Measurements from ENCODE around the gene NRG3. TPM values are rescaled to one million over a fixed set of nuclear protein-coding genes. Genes with fewer than 3 reads are reported as not detected.

NRG3 gene
- total RNA-seq, 2 experiments from 2014 or later = not detected

DNA sequence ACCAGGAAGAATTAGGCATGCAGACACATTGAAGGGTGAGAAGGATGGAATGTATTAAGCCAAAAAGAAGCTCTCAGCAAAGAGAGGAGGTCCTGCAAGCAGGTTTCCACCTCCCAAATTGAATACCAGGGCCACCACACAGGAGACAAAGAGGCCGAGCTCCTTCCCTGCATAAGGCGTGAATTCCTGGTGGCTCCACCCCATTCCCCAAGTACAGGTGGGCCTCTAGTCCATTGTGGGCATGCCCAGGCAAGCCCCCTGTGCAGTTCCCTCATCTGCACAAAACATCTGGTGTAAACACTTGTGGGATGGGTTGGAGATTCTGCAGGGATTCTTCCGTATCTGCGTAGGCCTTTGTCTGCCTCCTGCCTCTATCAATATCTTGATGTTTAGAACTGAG lies 817.5 kb downstream of the NRG3 start:
- intact Hi-C loops (cut with DNase I, micrococcal nuclease) = no loop called here
- H3K4me3 Mint-ChIP-seq = no peak overlapping the region
- POLR2A ChIA-PET = interaction anchor here (0.6 kb wide), 1 partner anchor 511 kb away, joined by 4 read pairs; no protein-coding TSS in a partner anchor
- no peaks in the 10 kb centered on the region for H3K27me3 Mint-ChIP-seq
- H3K4me1 Mint-ChIP-seq = no peaks in the 10 kb centered on the region
- CTCF ChIA-PET = no interaction called here
- DNase-seq (no peak), ATAC-seq (no peak)
- H3K36me3 Mint-ChIP-seq (ENCODE audit: low read depth) = no peaks in the 10 kb centered on the region
- peaks cover 11% of the 10 kb centered on the region for H3K9me3 Mint-ChIP-seq (ENCODE audit: low read depth)
- H3K27ac Mint-ChIP-seq = no peak overlapping the region

DNA sequence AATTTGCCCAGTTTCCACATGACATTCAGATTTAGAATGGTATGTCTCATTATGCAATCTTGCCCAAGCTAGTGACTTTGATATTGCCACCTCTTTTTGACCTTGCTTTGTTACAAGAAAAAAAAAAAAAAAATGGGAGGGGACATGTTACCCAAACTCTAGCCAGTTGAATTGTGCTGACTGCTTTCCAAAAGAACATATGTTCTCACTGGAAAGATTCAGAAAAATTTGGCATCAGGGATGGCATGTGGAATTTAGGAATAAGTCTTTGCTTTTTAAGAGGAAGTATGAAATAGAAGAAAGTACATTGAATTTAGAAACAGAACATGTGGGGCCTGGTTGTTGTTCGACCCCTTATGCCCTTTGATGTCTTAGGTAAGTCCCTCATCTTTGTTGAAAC lies 846.8 kb downstream of the NRG3 start:
- POLR2A ChIA-PET = no interaction called here
- no peaks in the 10 kb centered on the region for H3K27me3 Mint-ChIP-seq
- intact Hi-C loops (cut with DNase I, micrococcal nuclease) = no loop called here
- ATAC-seq = no peak
- H3K27ac Mint-ChIP-seq = no peak overlapping the region
- no peaks in the 10 kb centered on the region for H3K4me1 Mint-ChIP-seq
- DNase-seq = no peak
- H3K4me3 Mint-ChIP-seq = no peak overlapping the region
- no peaks in the 10 kb centered on the region for H3K36me3 Mint-ChIP-seq (ENCODE audit: low read depth)
- CTCF ChIA-PET = no interaction called here
- H3K9me3 Mint-ChIP-seq (ENCODE audit: low read depth) = peaks cover 2% of the 10 kb centered on the region

DNA sequence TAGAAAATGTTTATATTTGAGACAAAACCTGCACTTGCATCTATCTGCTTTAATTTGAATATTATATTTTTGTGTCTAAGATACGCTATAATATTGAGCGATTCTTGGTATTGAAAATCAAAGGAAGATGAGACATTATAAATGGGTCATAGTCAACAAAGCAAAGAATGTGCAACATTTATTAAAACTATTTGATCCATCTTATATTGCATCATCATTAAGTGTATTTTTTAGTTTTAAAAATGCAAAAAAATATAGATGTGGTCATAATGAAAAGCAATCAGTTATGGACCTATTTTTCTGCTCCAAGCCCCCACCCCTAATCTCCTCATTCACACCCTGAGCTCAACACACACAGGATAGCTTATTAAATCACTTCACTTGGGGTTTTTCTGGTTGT lies 847.3 kb downstream of the NRG3 start:
- no peak overlapping the region for H3K4me3 Mint-ChIP-seq
- no peaks in the 10 kb centered on the region for H3K4me1 Mint-ChIP-seq
- no peak overlapping the region for H3K27ac Mint-ChIP-seq
- no peak for DNase-seq
- peaks cover 3% of the 10 kb centered on the region for H3K9me3 Mint-ChIP-seq (ENCODE audit: low read depth)
- no peaks in the 10 kb centered on the region for H3K27me3 Mint-ChIP-seq
- H3K36me3 Mint-ChIP-seq (ENCODE audit: low read depth) = no peaks in the 10 kb centered on the region
- intact Hi-C loops (cut with DNase I, micrococcal nuclease) = no loop called here
- ChIA-PET CTCF (no interaction called here), POLR2A (no interaction called here)
- ATAC-seq = no peak

DNA sequence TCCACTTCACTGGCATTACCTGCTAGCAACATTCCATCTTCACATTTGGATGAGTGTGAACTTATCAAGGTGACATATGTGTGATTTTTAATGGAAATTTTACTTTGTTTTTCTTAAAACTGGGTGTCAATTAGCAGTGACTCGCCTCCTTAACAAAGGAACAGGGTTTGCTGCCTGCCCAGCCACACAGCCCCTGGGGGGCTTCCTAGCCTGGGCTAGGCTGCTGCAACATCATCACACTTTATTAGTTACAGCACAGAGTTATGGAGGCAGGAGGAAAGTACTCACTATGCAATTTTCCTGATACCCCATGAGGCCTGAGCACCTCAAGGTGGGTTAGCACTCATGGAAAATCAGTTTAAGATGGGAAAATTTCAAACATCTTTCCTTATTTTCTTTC lies 861.3 kb downstream of the NRG3 start:
- POLR2A ChIA-PET = no interaction called here
- H3K36me3 Mint-ChIP-seq (ENCODE audit: low read depth) = no peaks in the 10 kb centered on the region
- intact Hi-C loops (cut with DNase I, micrococcal nuclease) = no loop called here
- no peaks in the 10 kb centered on the region for H3K4me1 Mint-ChIP-seq
- H3K27me3 Mint-ChIP-seq = no peaks in the 10 kb centered on the region
- H3K27ac Mint-ChIP-seq = no peak overlapping the region
- DNase-seq (no peak), ATAC-seq (no peak)
- peaks cover 6% of the 10 kb centered on the region for H3K9me3 Mint-ChIP-seq (ENCODE audit: low read depth)
- H3K4me3 Mint-ChIP-seq = no peak overlapping the region
- CTCF ChIA-PET = no interaction called here

DNA sequence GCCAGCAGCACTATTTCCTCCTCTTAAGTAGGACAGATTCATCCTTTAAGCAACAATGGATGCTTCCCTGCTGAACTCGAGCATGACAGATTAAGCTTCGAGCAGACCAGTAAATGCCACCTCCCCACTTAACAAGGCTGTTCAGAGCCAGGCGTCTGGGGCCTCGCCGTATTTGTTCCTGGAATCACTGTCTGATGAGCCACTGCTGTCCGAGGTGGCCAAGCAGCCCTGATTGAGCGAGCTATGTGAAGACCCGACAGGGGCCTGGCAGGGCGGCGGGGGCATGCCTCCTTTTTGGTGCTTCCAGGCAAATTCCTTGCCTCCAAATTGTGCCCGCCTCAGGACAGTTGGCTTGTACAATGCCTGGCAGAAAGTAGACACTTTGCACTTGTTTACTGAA lies 862.6 kb downstream of the NRG3 start:
- H3K27me3 Mint-ChIP-seq = no peaks in the 10 kb centered on the region
- H3K4me1 Mint-ChIP-seq = no peaks in the 10 kb centered on the region
- intact Hi-C loops (cut with DNase I, micrococcal nuclease) = no loop called here
- peaks cover 6% of the 10 kb centered on the region for H3K9me3 Mint-ChIP-seq (ENCODE audit: low read depth)
- ATAC-seq (no peak), DNase-seq (no peak)
- ChIA-PET CTCF (no interaction called here), POLR2A (no interaction called here)
- H3K27ac Mint-ChIP-seq = no peak overlapping the region
- H3K36me3 Mint-ChIP-seq (ENCODE audit: low read depth) = no peaks in the 10 kb centered on the region
- H3K4me3 Mint-ChIP-seq = no peak overlapping the region

DNA sequence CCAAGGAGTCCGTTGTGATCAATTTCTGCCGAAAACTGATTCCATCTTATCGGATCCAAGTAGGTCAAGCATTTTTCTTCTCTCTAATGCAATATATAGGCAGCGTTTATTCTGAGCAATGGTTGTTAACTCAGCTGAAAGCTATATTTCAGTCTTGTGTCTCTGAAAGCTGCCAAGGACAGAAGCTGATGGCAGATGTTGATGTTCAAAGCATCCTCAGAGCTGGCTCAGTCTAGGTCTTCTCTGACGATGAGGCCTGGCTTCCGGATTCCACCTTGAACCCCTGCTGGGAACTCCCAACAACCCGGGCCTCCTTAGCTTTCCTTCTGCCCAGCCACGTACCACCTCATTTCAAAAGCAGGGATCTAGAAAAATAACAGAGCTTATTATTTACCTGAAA lies 863.6 kb downstream of the NRG3 start:
- DNase-seq (no peak), ATAC-seq (no peak)
- intact Hi-C loops (cut with DNase I, micrococcal nuclease) = no loop called here
- ChIA-PET CTCF (no interaction called here), POLR2A (no interaction called here)
- no peaks in the 10 kb centered on the region for H3K36me3 Mint-ChIP-seq (ENCODE audit: low read depth)
- H3K27me3 Mint-ChIP-seq = no peaks in the 10 kb centered on the region
- H3K4me3 Mint-ChIP-seq = no peak overlapping the region
- H3K27ac Mint-ChIP-seq = no peak overlapping the region
- no peaks in the 10 kb centered on the region for H3K4me1 Mint-ChIP-seq
- H3K9me3 Mint-ChIP-seq (ENCODE audit: low read depth) = peaks cover 4% of the 10 kb centered on the region

DNA sequence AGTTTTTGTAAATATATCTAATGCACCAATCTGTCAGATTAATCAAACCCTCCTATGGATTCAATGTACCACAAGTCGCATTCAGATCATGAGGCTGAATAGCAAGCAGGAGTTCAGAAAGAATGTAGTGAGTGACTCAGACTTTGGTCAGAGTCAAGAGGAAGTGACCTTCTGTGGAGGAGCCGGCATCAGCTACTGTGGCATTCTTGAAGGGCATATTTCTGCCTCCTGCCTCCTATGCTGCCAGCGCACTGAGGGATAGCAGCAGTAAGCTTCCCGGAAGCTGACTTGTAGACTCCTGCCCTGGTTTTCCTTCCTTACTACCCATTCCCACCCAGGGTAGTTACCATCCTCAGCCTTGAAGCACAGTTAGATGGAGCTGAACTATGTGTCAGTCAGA lies 867.5 kb downstream of the NRG3 start:
- CTCF ChIA-PET = interaction anchor here (1.0 kb wide), 1 partner anchor 69 kb away, joined by 3 read pairs; no protein-coding TSS in a partner anchor

DNA sequence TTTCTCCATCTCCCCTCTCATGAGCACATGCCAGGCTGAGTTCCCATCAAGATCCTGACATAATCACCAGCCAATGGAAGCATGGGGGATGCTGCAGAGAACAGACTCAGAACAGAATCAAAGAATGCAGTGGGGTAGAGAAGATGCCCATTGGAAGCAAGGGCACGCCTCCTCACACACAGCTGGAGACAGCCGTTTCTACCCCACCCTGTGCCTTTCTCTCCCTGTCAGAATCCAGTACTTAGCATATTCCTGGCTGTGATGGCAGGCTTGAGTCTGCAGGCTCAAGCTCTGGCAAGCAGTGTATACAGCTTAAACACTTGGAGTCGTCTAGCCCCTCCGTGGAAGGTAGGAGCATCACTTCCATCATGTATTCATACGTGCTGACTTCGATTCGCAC lies 867.9 kb downstream of the NRG3 start:
- Mint-ChIP-seq H3K27me3 (no peaks in the 10 kb centered on the region), H3K9me3 (ENCODE audit: low read depth) (no peaks in the 10 kb centered on the region), H3K4me1 (no peaks in the 10 kb centered on the region), H3K27ac (no peak overlapping the region), H3K4me3 (no peak overlapping the region), H3K36me3 (ENCODE audit: low read depth) (no peaks in the 10 kb centered on the region)
- CTCF ChIA-PET = interaction anchor here (1.0 kb wide), 1 partner anchor 69 kb away, joined by 3 read pairs; no protein-coding TSS in a partner anchor
- DNase-seq (no peak), ATAC-seq (no peak)
- intact Hi-C loops (cut with DNase I, micrococcal nuclease) = no loop called here
- POLR2A ChIA-PET = no interaction called here

More for the DNA sequence above, 867.5 kb downstream of the NRG3 start:
- no peak for ATAC-seq
- Mint-ChIP-seq H3K4me3 (no peak overlapping the region), H3K9me3 (ENCODE audit: low read depth) (no peaks in the 10 kb centered on the region), H3K27ac (no peak overlapping the region), H3K36me3 (ENCODE audit: low read depth) (no peaks in the 10 kb centered on the region), H3K4me1 (no peaks in the 10 kb centered on the region), H3K27me3 (no peaks in the 10 kb centered on the region)
- DNase-seq = no peak
- POLR2A ChIA-PET = no interaction called here
- intact Hi-C loops (cut with DNase I, micrococcal nuclease) = no loop called here

DNA sequence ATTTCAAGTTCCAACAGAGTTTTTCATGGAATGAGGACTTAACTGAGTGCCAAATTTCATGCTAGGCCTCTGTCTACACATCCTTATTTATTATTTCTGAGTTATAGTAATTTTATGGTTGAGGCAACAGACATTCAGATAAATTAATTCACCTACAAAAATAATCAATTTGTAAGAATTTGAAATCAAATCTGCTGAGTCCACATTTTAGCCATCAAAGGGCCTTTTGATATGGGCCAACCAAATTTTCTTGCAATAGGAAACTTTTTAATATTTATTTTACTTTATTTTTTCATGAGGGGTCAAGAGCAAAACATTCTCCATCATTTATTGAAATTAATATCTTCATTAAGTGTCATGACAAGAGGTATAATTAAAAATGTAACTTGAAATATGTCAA lies 875.5 kb downstream of the NRG3 start:
- no peak for DNase-seq
- intact Hi-C loops (cut with DNase I, micrococcal nuclease) = no loop called here
- Mint-ChIP-seq H3K4me3 (no peak overlapping the region), H3K27ac (no peak overlapping the region), H3K9me3 (ENCODE audit: low read depth) (no peaks in the 10 kb centered on the region), H3K4me1 (no peaks in the 10 kb centered on the region), H3K27me3 (no peaks in the 10 kb centered on the region), H3K36me3 (ENCODE audit: low read depth) (no peaks in the 10 kb centered on the region)
- ChIA-PET CTCF (no interaction called here), POLR2A (no interaction called here)
- ATAC-seq = no peak

DNA sequence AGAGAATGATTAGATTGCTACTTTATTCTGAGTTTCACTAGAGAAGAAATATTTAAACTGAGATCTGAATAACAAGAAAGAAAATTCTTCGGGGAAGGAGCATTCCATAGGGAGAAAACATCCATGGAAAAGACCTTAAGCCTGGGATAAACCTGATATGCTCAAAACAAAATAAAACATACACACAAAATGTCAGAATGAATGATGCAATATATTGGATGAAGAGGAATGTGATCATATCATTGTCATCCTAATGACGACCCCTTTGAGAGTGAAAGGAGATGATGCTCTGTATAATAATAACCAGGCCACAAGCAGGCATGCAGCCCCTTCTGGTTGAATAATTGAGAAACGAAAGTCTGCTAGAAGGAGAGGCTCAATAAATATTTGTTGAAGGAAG lies 882.4 kb downstream of the NRG3 start:
- ATAC-seq (no peak), DNase-seq (no peak)
- intact Hi-C loops (cut with DNase I, micrococcal nuclease) = no loop called here
- Mint-ChIP-seq H3K4me3 (no peak overlapping the region), H3K9me3 (ENCODE audit: low read depth) (no peaks in the 10 kb centered on the region), H3K36me3 (ENCODE audit: low read depth) (no peaks in the 10 kb centered on the region), H3K27ac (no peak overlapping the region), H3K4me1 (no peaks in the 10 kb centered on the region), H3K27me3 (no peaks in the 10 kb centered on the region)
- ChIA-PET POLR2A (no interaction called here), CTCF (no interaction called here)

DNA sequence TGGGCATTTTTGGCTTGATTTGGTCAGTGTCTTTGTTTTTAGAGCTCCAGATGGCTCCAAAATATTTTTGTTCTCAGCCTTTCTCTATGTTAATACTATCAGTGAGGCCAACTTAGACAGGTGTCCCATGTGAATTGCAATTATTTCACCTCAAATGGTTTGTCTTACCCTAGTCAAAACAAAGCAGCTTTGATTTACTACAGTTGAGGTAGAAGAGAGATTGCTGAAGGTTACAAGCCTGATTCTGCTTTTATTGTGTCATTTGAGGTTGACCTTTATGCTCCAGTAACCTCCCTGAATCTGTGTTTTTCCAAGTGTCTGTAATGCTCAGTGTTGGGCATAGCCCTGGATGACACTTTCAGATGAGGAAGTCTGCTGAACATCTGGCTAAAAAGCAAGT lies 882.9 kb downstream of the NRG3 start:
- Mint-ChIP-seq H3K36me3 (ENCODE audit: low read depth) (no peaks in the 10 kb centered on the region), H3K27ac (no peak overlapping the region), H3K27me3 (no peaks in the 10 kb centered on the region), H3K9me3 (ENCODE audit: low read depth) (no peaks in the 10 kb centered on the region), H3K4me3 (no peak overlapping the region), H3K4me1 (no peaks in the 10 kb centered on the region)
- ChIA-PET CTCF (no interaction called here), POLR2A (no interaction called here)
- DNase-seq (no peak), ATAC-seq (no peak)
- intact Hi-C loops (cut with DNase I, micrococcal nuclease) = no loop called here

DNA sequence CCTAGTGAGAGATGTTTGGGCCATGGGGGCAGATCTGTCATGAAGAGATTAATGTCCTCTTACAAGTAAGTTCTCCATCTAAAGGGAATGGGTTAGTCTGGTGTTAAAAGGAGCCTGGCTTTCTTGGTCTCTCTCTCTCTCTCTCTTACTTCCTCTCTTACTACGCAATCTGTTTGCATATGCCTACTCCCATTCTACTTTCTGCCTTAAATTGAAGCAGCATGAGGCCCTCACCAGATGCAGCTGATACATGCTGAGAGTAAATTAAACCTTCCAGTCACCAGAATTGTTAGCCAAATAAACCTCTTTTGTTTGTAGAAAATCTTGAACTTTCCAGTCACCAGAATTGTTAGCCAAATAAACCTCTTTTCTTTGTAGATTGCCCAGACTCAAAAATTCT lies 884.1 kb downstream of the NRG3 start:
- no peaks in the 10 kb centered on the region for H3K36me3 Mint-ChIP-seq (ENCODE audit: low read depth)
- no peak for ATAC-seq
- POLR2A ChIA-PET = no interaction called here
- DNase-seq = no peak
- H3K4me3 Mint-ChIP-seq = no peak overlapping the region
- no peak overlapping the region for H3K27ac Mint-ChIP-seq
- no peaks in the 10 kb centered on the region for H3K4me1 Mint-ChIP-seq
- CTCF ChIA-PET = no interaction called here
- intact Hi-C loops (cut with DNase I, micrococcal nuclease) = no loop called here
- H3K27me3 Mint-ChIP-seq = no peaks in the 10 kb centered on the region
- no peaks in the 10 kb centered on the region for H3K9me3 Mint-ChIP-seq (ENCODE audit: low read depth)

DNA sequence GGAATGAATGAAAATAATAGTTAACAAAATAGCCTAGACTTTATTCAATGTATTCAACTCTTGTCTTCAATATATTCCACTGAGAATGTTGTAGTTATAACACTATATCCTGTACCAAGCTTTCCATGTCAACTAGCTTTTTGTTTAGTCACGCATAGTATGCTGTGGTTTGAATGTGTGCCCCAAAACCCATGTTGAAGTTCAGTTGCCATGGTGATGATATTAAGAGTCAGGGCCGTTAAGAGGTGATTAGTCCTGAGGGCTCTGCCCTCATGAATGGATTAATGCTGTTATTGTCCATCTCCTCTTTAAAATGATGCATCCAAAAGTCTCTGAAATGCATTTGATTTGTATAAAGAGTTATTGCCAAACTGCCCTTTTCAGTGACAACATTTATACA lies 887.6 kb downstream of the NRG3 start:
- POLR2A ChIA-PET = no interaction called here
- no peaks in the 10 kb centered on the region for H3K4me1 Mint-ChIP-seq
- no peak overlapping the region for H3K27ac Mint-ChIP-seq
- no peak overlapping the region for H3K4me3 Mint-ChIP-seq
- no peaks in the 10 kb centered on the region for H3K36me3 Mint-ChIP-seq (ENCODE audit: low read depth)
- H3K27me3 Mint-ChIP-seq = no peaks in the 10 kb centered on the region
- no peaks in the 10 kb centered on the region for H3K9me3 Mint-ChIP-seq (ENCODE audit: low read depth)
- intact Hi-C loops (cut with DNase I, micrococcal nuclease) = no loop called here
- DNase-seq (no peak), ATAC-seq (no peak)
- CTCF ChIA-PET = no interaction called here

Measured in activated CD4-positive, alpha-beta T cell treated with anti-CD3 and anti-CD28 coated beads for 36 hours (primary cell).